Measurements from ENCODE around the gene MAPK8.

GRCh38 chr10:48470115-48470892 lies 163.8 kb downstream of the MAPK8 start:
- TF ChIP-seq, protein P1, sequence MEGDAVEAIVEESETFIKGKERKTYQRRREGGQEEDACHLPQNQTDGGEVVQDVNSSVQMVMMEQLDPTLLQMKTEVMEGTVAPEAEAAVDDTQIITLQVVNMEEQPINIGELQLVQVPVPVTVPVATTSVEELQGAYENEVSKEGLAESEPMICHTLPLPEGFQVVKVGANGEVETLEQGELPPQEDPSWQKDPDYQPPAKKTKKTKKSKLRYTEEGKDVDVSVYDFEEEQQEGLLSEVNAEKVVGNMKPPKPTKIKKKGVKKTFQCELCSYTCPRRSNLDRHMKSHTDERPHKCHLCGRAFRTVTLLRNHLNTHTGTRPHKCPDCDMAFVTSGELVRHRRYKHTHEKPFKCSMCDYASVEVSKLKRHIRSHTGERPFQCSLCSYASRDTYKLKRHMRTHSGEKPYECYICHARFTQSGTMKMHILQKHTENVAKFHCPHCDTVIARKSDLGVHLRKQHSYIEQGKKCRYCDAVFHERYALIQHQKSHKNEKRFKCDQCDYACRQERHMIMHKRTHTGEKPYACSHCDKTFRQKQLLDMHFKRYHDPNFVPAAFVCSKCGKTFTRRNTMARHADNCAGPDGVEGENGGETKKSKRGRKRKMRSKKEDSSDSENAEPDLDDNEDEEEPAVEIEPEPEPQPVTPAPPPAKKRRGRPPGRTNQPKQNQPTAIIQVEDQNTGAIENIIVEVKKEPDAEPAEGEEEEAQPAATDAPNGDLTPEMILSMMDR (IDR thresholded peaks at IDR 0.05): no peak
- no peak for TF ChIP-seq POLR2A (IDR thresholded peaks at IDR 0.05)
- no peak for TF ChIP-seq POLR2AphosphoS5 (IDR thresholded peaks at IDR 0.05)
